NCI-H2029 (cell line): ENCODE measurements around the gene GLRA2.
"Not testable (repeated sequence)": the region's sequence is repeated elsewhere in the genome, so short reads cannot be mapped to it uniquely, and the experiment has no call there.

Experiments
- DNase-seq: peaks from one replicate; lab custom pipeline; 2025; lab: John Stamatoyannopoulos, UW

GLRA2 gene

GRCh38 chrX:14591976-14592375 lies 62.6 kb downstream of the GLRA2 start:
- DNase-seq: no peak

- no peak for DNase-seq
Measured at GRCh38 chrX:14594521-14594920, 65.2 kb downstream of the GLRA2 start.

- no peak for DNase-seq
Measured at GRCh38 chrX:14598330-14598729, 69.0 kb downstream of the GLRA2 start.

- DNase-seq: no peak
Measured at GRCh38 chrX:14607446-14607985, 78.2 kb downstream of the GLRA2 start.

GRCh38 chrX:14612450-14612849 lies 83.1 kb downstream of the GLRA2 start:
- DNase-seq: not testable (repeated sequence)

GRCh38 chrX:14616301-14616700 lies 87.0 kb downstream of the GLRA2 start:
- DNase-seq: no peak

GRCh38 chrX:14616836-14617235 lies 87.5 kb downstream of the GLRA2 start:
- DNase-seq: no peak

- DNase-seq: no peak
Measured at GRCh38 chrX:14618177-14618965, 89.0 kb downstream of the GLRA2 start.

GRCh38 chrX:14630733-14631132 lies 101.4 kb downstream of the GLRA2 start:
- DNase-seq: no peak

- DNase-seq: no peak
Measured at GRCh38 chrX:14641681-14642655, 112.6 kb downstream of the GLRA2 start.

- no peak for DNase-seq
Measured at GRCh38 chrX:14660970-14661369, 131.6 kb downstream of the GLRA2 start.

- no peak for DNase-seq
Measured at GRCh38 chrX:14670819-14671218, 141.5 kb downstream of the GLRA2 start.

- no peak for DNase-seq
Measured at GRCh38 chrX:14672611-14673172, 143.4 kb downstream of the GLRA2 start.

- no peak for DNase-seq
Measured at GRCh38 chrX:14673236-14673635, 143.9 kb downstream of the GLRA2 start.

- DNase-seq: no peak
Measured at GRCh38 chrX:14673764-14674163, 144.4 kb downstream of the GLRA2 start.

- DNase-seq: no peak
Measured at GRCh38 chrX:14675500-14675899, 146.2 kb downstream of the GLRA2 start.

GRCh38 chrX:14676431-14676830 lies 147.1 kb downstream of the GLRA2 start:
- DNase-seq: no peak

- not testable (repeated sequence) for DNase-seq
Measured at GRCh38 chrX:14688331-14688730, 159.0 kb downstream of the GLRA2 start.

- no peak for DNase-seq
Measured at GRCh38 chrX:14690553-14690952, 161.2 kb downstream of the GLRA2 start.

GRCh38 chrX:14694611-14695010 lies 165.3 kb downstream of the GLRA2 start:
- no peak for DNase-seq

GRCh38 chrX:14697451-14697850 lies 168.1 kb downstream of the GLRA2 start:
- DNase-seq: no peak

GRCh38 chrX:14698790-14699189 lies 169.5 kb downstream of the GLRA2 start:
- DNase-seq: no peak
